HG02623 (cell line): Measurements from ENCODE around the gene THBS2.
"Not testable (repeated sequence)": the region's sequence is repeated elsewhere in the genome, so short reads cannot be mapped to it uniquely, and the experiment has no call there.

Source experiments
- ATAC-seq: cut with Tn5 transposase; IDR thresholded peaks from one replicate; pipeline ENCODE4 v1.9.1; 2021; ENCODE audit warnings: moderate library complexity; ENCODE audit not compliant: unreplicated experiment

Gene THBS2

GRCh38 chr6:169253337-169254238 is at the start of gene THBS2:
TSS of gene THBS2 (minus strand) at chr6:169253846. CDS start at chr6:169250784, 3,062 bp downstream.
- no peak for ATAC-seq

- no peak for ATAC-seq
Measured at GRCh38 chr6:169302716-169303115, 49.1 kb upstream of the THBS2 start.

GRCh38 chr6:169302255-169302654 is 48.6 kb upstream of the THBS2 start:
- ATAC-seq = no peak

GRCh38 chr6:169300916-169301315 is 47.3 kb upstream of the THBS2 start:
- no peak for ATAC-seq

- not testable (repeated sequence) for ATAC-seq
Measured at GRCh38 chr6:169298626-169299025, 45.0 kb upstream of the THBS2 start.

- no peak for ATAC-seq
Measured at GRCh38 chr6:169296622-169297021, 43.0 kb upstream of the THBS2 start.

GRCh38 chr6:169296170-169296569 is 42.5 kb upstream of the THBS2 start:
- ATAC-seq = no peak

- no peak for ATAC-seq
Measured at GRCh38 chr6:169293196-169293595, 39.5 kb upstream of the THBS2 start.

- no peak for ATAC-seq
Measured at GRCh38 chr6:169292338-169293124, 38.9 kb upstream of the THBS2 start.

GRCh38 chr6:169291646-169292337 is 38.1 kb upstream of the THBS2 start:
- no peak for ATAC-seq

- ATAC-seq = no peak
Measured at GRCh38 chr6:169291148-169291547, 37.5 kb upstream of the THBS2 start.

- ATAC-seq = no peak
Measured at GRCh38 chr6:169289619-169290339, 36.1 kb upstream of the THBS2 start.

- ATAC-seq = no peak
Measured at GRCh38 chr6:169289257-169289618, 35.6 kb upstream of the THBS2 start.

- ATAC-seq = no peak
Measured at GRCh38 chr6:169288591-169288990, 34.9 kb upstream of the THBS2 start.

- no peak for ATAC-seq
Measured at GRCh38 chr6:169287675-169288074, 34.0 kb upstream of the THBS2 start.

- ATAC-seq = no peak
Measured at GRCh38 chr6:169286961-169287360, 33.3 kb upstream of the THBS2 start.

- ATAC-seq = no peak
Measured at GRCh38 chr6:169285165-169285564, 31.5 kb upstream of the THBS2 start.

GRCh38 chr6:169283924-169284323 is 30.3 kb upstream of the THBS2 start:
- ATAC-seq = no peak

GRCh38 chr6:169282043-169282442 is 28.4 kb upstream of the THBS2 start:
- ATAC-seq = no peak

GRCh38 chr6:169277619-169278018 is 24.0 kb upstream of the THBS2 start:
- no peak for ATAC-seq

- ATAC-seq = no peak
Measured at GRCh38 chr6:169274781-169275180, 21.1 kb upstream of the THBS2 start.
